ENCODE results near the gene TKFC. TPM values are rescaled to one million over a fixed set of nuclear protein-coding genes. Genes with fewer than 3 reads are reported as not detected.
A peak's percentile ranks its signal among the peaks of the same experiment; 100 is the strongest.

The TKFC gene
- total RNA-seq, 2 experiments from 2014 or later, result 79.1 to 86.3 TPM

DNA sequence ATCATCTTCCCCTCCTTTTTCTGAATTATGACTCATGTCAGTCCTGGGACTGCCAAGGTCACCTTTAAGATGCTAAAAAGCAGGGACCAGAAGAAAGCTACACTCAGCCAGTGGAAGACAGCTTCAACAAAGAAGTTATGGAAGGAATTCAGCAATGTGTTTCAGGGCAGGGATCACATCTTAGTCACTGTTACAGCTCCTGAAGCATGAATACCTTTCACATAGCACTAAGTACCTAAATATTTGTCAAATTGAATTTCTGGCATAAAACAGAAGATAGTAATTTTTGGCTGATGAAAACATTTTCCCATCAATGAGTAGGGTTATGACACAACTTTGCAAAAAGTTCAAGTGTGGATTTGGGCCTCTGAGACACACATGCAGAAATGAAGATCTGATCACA lies 5.4 kb upstream of the TKFC start:
- ATAC-seq (no peak), DNase-seq (no peak)
- TF ChIP-seq CTCF (IDR thresholded peaks at IDR 0.05), result no peak
- H3K27ac Mint-ChIP-seq, result peak overlapping the region; percentile 22
- ChIA-PET CTCF (interaction anchor here (0.6 to 4.4 kb wide), 6 partner anchors 8 to 428 kb away, joined by 3 to 28 read pairs (median 3); no protein-coding TSS in a partner anchor), POLR2A (interaction anchor here (0.6 to 6.2 kb wide), 4 partner anchors 11 to 170 kb away, joined by 3 to 26 read pairs (median 3); partner anchors contain the start of gene VWCE)
- H3K27me3 Mint-ChIP-seq, result no peaks in the 10 kb centered on the region
- no peak overlapping the region for H3K4me3 Mint-ChIP-seq
- H3K4me1 Mint-ChIP-seq (ENCODE audit: low read depth), result peaks cover 46% of the 10 kb centered on the region
- H3K36me3 Mint-ChIP-seq (ENCODE audit: low read depth), result peaks cover 68% of the 10 kb centered on the region
- intact Hi-C loops (cut with micrococcal nuclease), result no loop called here
- no peaks in the 10 kb centered on the region for H3K9me3 Mint-ChIP-seq

- POLR2A ChIA-PET, result interaction anchor here (1.0 to 6.2 kb wide), 3 partner anchors 12 to 34 kb away, joined by 3 to 26 read pairs (median 6); partner anchors contain the start of gene VWCE
- H3K9me3 Mint-ChIP-seq, result no peaks in the 10 kb centered on the region
- H3K4me1 Mint-ChIP-seq (ENCODE audit: low read depth), result peaks cover 46% of the 10 kb centered on the region
- ATAC-seq (no peak), DNase-seq (no peak)
- CTCF ChIA-PET, result interaction anchor here (0.8 to 4.4 kb wide), 3 partner anchors 8 to 57 kb away, joined by 3 to 28 read pairs (median 17); no protein-coding TSS in a partner anchor
- intact Hi-C loops (cut with micrococcal nuclease), result no loop called here
- peaks cover 62% of the 10 kb centered on the region for H3K36me3 Mint-ChIP-seq (ENCODE audit: low read depth)
- no peaks in the 10 kb centered on the region for H3K27me3 Mint-ChIP-seq
- no peak overlapping the region for H3K4me3 Mint-ChIP-seq
- TF ChIP-seq CTCF (IDR thresholded peaks at IDR 0.05), result no peak
- no peak overlapping the region for H3K27ac Mint-ChIP-seq
These were observed 4.7 kb upstream of the TKFC start for GRCh38 chr11:61328351-61328750.

GRCh38 chr11:61329871-61330270 lies 3.2 kb upstream of the TKFC start:
- ChIA-PET CTCF (interaction anchor here (1.0 to 4.4 kb wide), 2 partner anchors 55 to 74 kb away, joined by 3 to 28 read pairs; no protein-coding TSS in a partner anchor), POLR2A (interaction anchor here (0.7 to 6.2 kb wide), 7 partner anchors 9 to 36 kb away, joined by 3 to 26 read pairs (median 4); partner anchors contain the start of genes CYB561A3, TMEM138 and VWCE)
- no peak overlapping the region for H3K4me3 Mint-ChIP-seq
- no peaks in the 10 kb centered on the region for H3K9me3 Mint-ChIP-seq
- peaks cover 55% of the 10 kb centered on the region for H3K36me3 Mint-ChIP-seq (ENCODE audit: low read depth)
- intact Hi-C loops (cut with micrococcal nuclease), result no loop called here
- no peak for TF ChIP-seq CTCF (IDR thresholded peaks at IDR 0.05)
- H3K27ac Mint-ChIP-seq, result no peak overlapping the region
- no peak for ATAC-seq
- H3K27me3 Mint-ChIP-seq, result no peaks in the 10 kb centered on the region
- H3K4me1 Mint-ChIP-seq (ENCODE audit: low read depth), result peaks cover 57% of the 10 kb centered on the region
- DNase-seq, result no peak

- Mint-ChIP-seq H3K9me3 (no peaks in the 10 kb centered on the region), H3K27me3 (no peaks in the 10 kb centered on the region), H3K4me3 (peak overlapping the region; percentile 86), H3K4me1 (ENCODE audit: low read depth) (peaks cover 68% of the 10 kb centered on the region), H3K36me3 (ENCODE audit: low read depth) (peaks cover 45% of the 10 kb centered on the region), H3K27ac (peak overlapping the region; percentile 96)
- ATAC-seq, result no peak
- no peak for DNase-seq
- ChIA-PET POLR2A (interaction anchor here (0.8 to 6.2 kb wide), 9 partner anchors 9 to 98 kb away, joined by 3 to 26 read pairs (median 4); partner anchors contain the start of genes CPSF7, CYB561A3, SDHAF2 and TMEM138), CTCF (interaction anchor here (0.9 to 1.5 kb wide), 5 partner anchors 16 to 433 kb away, joined by 3 to 6 read pairs (median 4); partner anchors contain the start of gene TMEM216)
- intact Hi-C loops (cut with micrococcal nuclease), result loop anchor here (2.0 kb wide), 1 partner anchor 31 kb away; the partner anchor contains the start of gene TMEM138
- no peak for TF ChIP-seq CTCF (IDR thresholded peaks at IDR 0.05)
These were observed 1.4 kb upstream of the TKFC start for GRCh38 chr11:61331651-61332050.

DNA sequence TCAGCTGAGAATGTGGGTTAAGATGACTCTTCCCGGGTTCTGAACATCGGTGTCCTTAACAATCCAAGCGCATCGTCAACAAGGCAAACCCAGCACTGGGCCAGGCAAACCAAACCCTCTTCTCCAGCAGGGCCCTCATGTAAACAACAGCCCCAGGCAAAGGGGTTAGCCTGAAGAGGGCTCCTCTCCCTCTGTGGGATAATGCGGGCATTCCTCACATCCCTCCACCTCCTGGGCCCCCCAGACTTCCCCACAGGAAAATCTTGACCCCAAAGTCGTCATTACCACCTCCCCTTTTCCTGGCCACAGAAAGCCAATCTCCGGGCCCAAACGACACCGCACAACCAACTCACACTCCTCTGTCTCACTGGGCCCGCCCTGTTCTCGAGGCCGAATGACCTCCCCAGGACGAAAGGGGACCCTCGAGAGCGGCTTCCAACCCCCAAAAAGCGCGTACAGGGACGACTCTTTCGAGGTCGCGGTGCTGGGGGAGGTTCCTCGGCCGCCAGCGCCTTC lies 689 bp upstream of the TKFC start:
- ATAC-seq, result no peak
- intact Hi-C loops (cut with micrococcal nuclease), result loop anchor here (2.0 kb wide), 1 partner anchor 30 kb away; the partner anchor contains the start of gene TMEM138
- POLR2A ChIA-PET, result interaction anchor here (0.8 to 6.2 kb wide), 9 partner anchors 10 to 97 kb away, joined by 3 to 26 read pairs (median 4); partner anchors contain the start of genes CPSF7, CYB561A3, SDHAF2 and TMEM138

More for the DNA sequence above, 689 bp upstream of the TKFC start:
- H3K4me3 Mint-ChIP-seq, result peak overlapping the region; percentile 86
- H3K36me3 Mint-ChIP-seq (ENCODE audit: low read depth), result peaks cover 46% of the 10 kb centered on the region
- no peaks in the 10 kb centered on the region for H3K9me3 Mint-ChIP-seq
- CTCF ChIA-PET, result interaction anchor here (0.9 to 1.5 kb wide), 4 partner anchors 16 to 103 kb away, joined by 3 to 6 read pairs (median 4); partner anchors contain the start of gene TMEM216
- peak; percentile 24 for DNase-seq
- H3K27me3 Mint-ChIP-seq, result no peaks in the 10 kb centered on the region
- no peak for TF ChIP-seq CTCF (IDR thresholded peaks at IDR 0.05)
- peak overlapping the region; percentile 96 for H3K27ac Mint-ChIP-seq
- H3K4me1 Mint-ChIP-seq (ENCODE audit: low read depth), result peaks cover 72% of the 10 kb centered on the region

Data from activated CD8-positive, alpha-beta T cell treated with anti-CD3 and anti-CD28 coated beads for 36 hours (primary cell).